ENCODE measurements around the gene TMEM150A. TPM values are rescaled to one million over a fixed set of nuclear protein-coding genes. Genes with fewer than 3 reads are reported as not detected.

Gene TMEM150A
- total and polyA plus RNA-seq, 2 of the 13 experiments (the other 11 are each of a cell fraction or from before 2014, with no cell fraction given): 30.1 to 70.4 TPM

- TF ChIP-seq ZNF567 (CRISPR knock-in tag; IDR thresholded peaks at IDR 0.05; ENCODE audit: borderline replicate concordance) (peak; percentile 51; the same call in 1 of the 2 replicates), GATAD1 (CRISPR knock-in tag; IDR thresholded peaks at IDR 0.05) (peak; percentile 71), ISL2 (CRISPR knock-in tag; IDR thresholded peaks at IDR 0.05) (no peak), ZBTB7B (CRISPR knock-in tag; IDR thresholded peaks at IDR 0.05) (0 out of 2 replicates have a peak, but pooled peaks have one; percentile 0), CC2D1A (CRISPR knock-in tag; IDR thresholded peaks at IDR 0.05) (no peak), ZFAT (CRISPR knock-in tag; conservative IDR thresholded peaks at IDR 0.05) (no peak; the same call in 1 of the 2 replicates), NCOA1 (CRISPR knock-in tag; IDR thresholded peaks at IDR 0.05) (peak; percentile 73; the same call in 1 of the 2 replicates), ZNF503 (CRISPR knock-in tag; IDR thresholded peaks at IDR 0.05) (0 out of 2 replicates have a peak, but pooled peaks have one; percentile 58), TRIM24 (CRISPR knock-in tag; IDR thresholded peaks at IDR 0.05) (no peak), ZBTB20 (CRISPR knock-in tag; IDR thresholded peaks at IDR 0.05; ENCODE audit: borderline replicate concordance, low read depth) (no peak), ZNF317 (CRISPR knock-in tag; IDR thresholded peaks at IDR 0.05) (peak; percentile 63; the same call in 1 of the 2 replicates), SP140L (CRISPR knock-in tag; IDR thresholded peaks at IDR 0.05; ENCODE audit: borderline replicate concordance) (no peak; the same call in 1 of the 2 replicates), ZNF383 (CRISPR knock-in tag; IDR thresholded peaks at IDR 0.05; ENCODE audit: borderline replicate concordance) (no peak), ZNF263 (CRISPR knock-in tag; IDR thresholded peaks at IDR 0.05) (peak; percentile 39), ZIK1 (CRISPR knock-in tag; IDR thresholded peaks at IDR 0.05; ENCODE audit: borderline replicate concordance, low read depth) (0 out of 2 replicates have a peak, but pooled peaks have one; percentile 42), TBL1XR1 (IDR thresholded peaks at IDR 0.05; ENCODE audit: borderline replicate concordance, low read length, partially characterized antibody) (peak; percentile 66), ZNF234 (CRISPR knock-in tag; conservative IDR thresholded peaks at IDR 0.05) (no peak; the same call in 1 of the 2 replicates), ZNF546 (CRISPR knock-in tag; conservative IDR thresholded peaks at IDR 0.05) (no peak; the same call in 1 of the 2 replicates), ZNF615 (CRISPR knock-in tag; IDR thresholded peaks at IDR 0.05; ENCODE audit: borderline replicate concordance) (no peak), PCBP1 (IDR thresholded peaks at IDR 0.05; ENCODE audit: borderline replicate concordance, low read depth, low read length) (no peak), ZFP36 (IDR thresholded peaks at IDR 0.05; ENCODE audit: borderline replicate concordance, low read depth, low read length, partially characterized antibody) (no peak)
- TF ChIP-seq, protein P1, sequence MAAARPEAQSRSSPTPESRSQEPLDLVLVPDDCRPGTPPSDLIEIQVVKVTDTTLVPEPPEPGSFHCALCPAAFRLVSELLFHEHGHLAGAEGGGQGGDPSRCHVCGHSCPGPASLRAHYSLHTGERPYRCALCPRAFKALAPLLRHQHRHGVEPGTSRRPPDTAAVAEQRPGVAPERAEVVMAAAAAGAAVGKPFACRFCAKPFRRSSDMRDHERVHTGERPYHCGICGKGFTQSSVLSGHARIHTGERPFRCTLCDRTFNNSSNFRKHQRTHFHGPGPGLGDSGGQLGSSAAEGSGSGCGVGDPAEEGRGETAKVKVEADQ (CRISPR knock-in tag; IDR thresholded peaks at IDR 0.05; ENCODE audit: borderline replicate concordance): 0 out of 2 replicates have a peak, but pooled peaks have one; percentile 25
- TF ChIP-seq, protein P2, sequence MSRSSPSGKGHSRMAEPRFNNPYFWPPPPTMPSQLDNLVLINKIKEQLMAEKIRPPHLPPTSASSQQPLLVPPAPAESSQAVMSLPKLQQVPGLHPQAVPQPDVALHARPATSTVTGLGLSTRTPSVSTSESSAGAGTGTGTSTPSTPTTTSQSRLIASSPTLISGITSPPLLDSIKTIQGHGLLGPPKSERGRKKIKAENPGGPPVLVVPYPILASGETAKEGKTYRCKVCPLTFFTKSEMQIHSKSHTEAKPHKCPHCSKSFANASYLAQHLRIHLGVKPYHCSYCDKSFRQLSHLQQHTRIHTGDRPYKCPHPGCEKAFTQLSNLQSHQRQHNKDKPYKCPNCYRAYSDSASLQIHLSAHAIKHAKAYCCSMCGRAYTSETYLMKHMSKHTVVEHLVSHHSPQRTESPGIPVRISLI (CRISPR knock-in tag; IDR thresholded peaks at IDR 0.05; ENCODE audit: borderline replicate concordance): no peak
- TF ChIP-seq, protein P3, sequence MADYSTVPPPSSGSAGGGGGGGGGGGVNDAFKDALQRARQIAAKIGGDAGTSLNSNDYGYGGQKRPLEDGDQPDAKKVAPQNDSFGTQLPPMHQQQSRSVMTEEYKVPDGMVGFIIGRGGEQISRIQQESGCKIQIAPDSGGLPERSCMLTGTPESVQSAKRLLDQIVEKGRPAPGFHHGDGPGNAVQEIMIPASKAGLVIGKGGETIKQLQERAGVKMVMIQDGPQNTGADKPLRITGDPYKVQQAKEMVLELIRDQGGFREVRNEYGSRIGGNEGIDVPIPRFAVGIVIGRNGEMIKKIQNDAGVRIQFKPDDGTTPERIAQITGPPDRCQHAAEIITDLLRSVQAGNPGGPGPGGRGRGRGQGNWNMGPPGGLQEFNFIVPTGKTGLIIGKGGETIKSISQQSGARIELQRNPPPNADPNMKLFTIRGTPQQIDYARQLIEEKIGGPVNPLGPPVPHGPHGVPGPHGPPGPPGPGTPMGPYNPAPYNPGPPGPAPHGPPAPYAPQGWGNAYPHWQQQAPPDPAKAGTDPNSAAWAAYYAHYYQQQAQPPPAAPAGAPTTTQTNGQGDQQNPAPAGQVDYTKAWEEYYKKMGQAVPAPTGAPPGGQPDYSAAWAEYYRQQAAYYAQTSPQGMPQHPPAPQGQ (CRISPR knock-in tag; IDR thresholded peaks at IDR 0.05; ENCODE audit: borderline replicate concordance): 0 out of 2 replicates have a peak, but pooled peaks have one; percentile 52
Observed at GRCh38 chr2:85602476-85603234, at the start of gene TMEM150A (continued).
